HCT116 (cell line): Measurements from ENCODE around the gene C10orf62.

Experiments
- EZH2phosphoT487 ChIP-seq: fragments of 200-600 bp; IDR thresholded peaks from 2 replicates; pipeline ENCODE4 v1.6.1; 2018; ENCODE audit warnings: antibody characterized with exemption, borderline replicate concordance
- POLR2A ChIP-seq: IDR thresholded peaks from 2 replicates; pipeline ENCODE4 v1.7.0; 2011; ENCODE audit warnings: borderline replicate concordance; ENCODE audit not compliant: insufficient read depth, insufficient read length; ENCODE audit errors: extremely low read depth
- POLR2AphosphoS5 ChIP-seq: IDR thresholded peaks from 2 replicates; pipeline ENCODE4 v1.6.1; 2011; ENCODE audit warnings: mild to moderate bottlenecking, low read depth, low read length, moderate library complexity
- TF ChIP-seq, protein P1 (sequence below), 3 experiments: fragments of 200-600 bp in 1 of 3; sonication (generic) in 1 of 3; IDR thresholded peaks in 2 of 3; conservative IDR thresholded peaks in 1 of 3; 2 replicates each; pipeline ENCODE4 v1.5.1; 2012 to 2017; ENCODE audit warnings: low read depth in 2 of 3, low read length in 2 of 3, antibody characterized with exemption in 1 of 3, borderline replicate concordance in 1 of 3, control low read depth in 1 of 3, mild to moderate bottlenecking in 1 of 3, mixed read lengths in 1 of 3, mixed run types in 1 of 3, moderate library complexity in 1 of 3; ENCODE audit not compliant: insufficient read depth in 1 of 3

DNA sequence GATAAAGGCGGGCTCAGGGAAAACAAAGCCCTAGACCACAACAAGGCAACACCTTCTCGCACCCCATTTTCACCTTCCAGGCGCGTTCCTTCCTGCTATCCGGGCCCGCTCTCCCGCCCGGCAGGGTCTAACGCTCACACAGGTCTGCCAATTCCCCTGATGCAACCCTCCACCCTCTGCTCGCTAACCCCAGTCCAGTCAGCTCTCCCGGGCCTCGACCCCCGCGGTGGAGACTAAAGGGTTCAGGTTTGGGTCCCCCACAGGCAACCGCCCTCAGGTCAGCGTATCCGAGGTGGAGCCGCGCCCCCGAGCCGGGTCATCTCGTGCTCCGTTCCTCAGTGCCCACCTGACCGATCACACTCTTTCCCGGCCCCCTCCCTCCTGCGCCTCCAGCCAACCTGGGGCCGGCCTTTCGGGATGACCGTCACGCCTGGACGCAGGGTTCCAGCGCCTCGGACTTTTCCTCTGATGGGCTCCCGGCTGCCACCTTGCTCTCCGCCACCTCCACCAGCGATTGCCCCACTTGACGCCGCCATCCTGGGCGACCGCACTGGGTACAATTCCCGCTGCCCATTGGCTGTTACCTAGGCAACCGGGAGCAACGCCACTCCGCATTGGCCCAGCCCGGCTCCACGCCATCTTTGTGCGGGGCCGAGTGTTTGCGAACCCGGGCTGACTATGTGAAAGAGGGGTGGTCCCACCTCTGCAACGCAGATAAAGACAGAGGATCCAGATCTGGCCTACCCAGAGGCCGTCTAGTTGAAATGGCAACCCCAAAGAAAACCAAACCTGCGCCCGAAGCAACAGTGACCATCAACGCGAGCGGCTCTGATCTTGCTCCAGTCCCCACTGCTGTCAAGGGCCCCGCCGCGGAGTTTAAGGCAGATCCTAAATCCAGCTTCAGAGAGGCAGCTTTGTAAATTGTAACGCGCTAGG lies 43.7 kb downstream of the C10orf62 start, which contains the start of gene MORN4:
- TF ChIP-seq, protein P1, sequence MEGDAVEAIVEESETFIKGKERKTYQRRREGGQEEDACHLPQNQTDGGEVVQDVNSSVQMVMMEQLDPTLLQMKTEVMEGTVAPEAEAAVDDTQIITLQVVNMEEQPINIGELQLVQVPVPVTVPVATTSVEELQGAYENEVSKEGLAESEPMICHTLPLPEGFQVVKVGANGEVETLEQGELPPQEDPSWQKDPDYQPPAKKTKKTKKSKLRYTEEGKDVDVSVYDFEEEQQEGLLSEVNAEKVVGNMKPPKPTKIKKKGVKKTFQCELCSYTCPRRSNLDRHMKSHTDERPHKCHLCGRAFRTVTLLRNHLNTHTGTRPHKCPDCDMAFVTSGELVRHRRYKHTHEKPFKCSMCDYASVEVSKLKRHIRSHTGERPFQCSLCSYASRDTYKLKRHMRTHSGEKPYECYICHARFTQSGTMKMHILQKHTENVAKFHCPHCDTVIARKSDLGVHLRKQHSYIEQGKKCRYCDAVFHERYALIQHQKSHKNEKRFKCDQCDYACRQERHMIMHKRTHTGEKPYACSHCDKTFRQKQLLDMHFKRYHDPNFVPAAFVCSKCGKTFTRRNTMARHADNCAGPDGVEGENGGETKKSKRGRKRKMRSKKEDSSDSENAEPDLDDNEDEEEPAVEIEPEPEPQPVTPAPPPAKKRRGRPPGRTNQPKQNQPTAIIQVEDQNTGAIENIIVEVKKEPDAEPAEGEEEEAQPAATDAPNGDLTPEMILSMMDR (IDR thresholded peaks at IDR 0.05 in 2 of 3, conservative IDR thresholded peaks at IDR 0.05 in 1 of 3; ENCODE audit: borderline replicate concordance in 1 of 3, insufficient read depth in 1 of 3, low read depth in 2 of 3, low read length in 2 of 3) = no peak
- peak; percentile 68; the same call in 1 of the 2 replicates for TF ChIP-seq POLR2AphosphoS5
- no peak for TF ChIP-seq EZH2phosphoT487
- no peak for TF ChIP-seq POLR2A
